Stimulated activated CD4-positive, alpha-beta T cell treated with anti-CD3 and anti-CD28 coated beads, Interleukin-4, amount 100 ng/mL, for 48 hours (primary cell): Measurements from ENCODE around the gene FRAS1.
"Not testable (repeated sequence)": the region's sequence is repeated elsewhere in the genome, so short reads cannot be mapped to it uniquely, and the experiment has no call there.

ENCODE experiments used
- DNase-seq, 2 donors: peaks; one replicate each; pipeline ENCODE4 v3.0.0-alpha.2; 2020; ENCODE audit warnings: low read depth in 2 of 2

Gene FRAS1

GRCh38 chr4:78325271-78326157 lies 268.4 kb downstream of the FRAS1 start:
- DNase-seq: no peak

GRCh38 chr4:78328591-78328990 lies 271.5 kb downstream of the FRAS1 start:
- DNase-seq: not testable (repeated sequence)

- no peak for DNase-seq
These were observed 274.1 kb downstream of the FRAS1 start for GRCh38 chr4:78331186-78331585.

- no peak for DNase-seq
These were observed 274.8 kb downstream of the FRAS1 start for GRCh38 chr4:78331965-78332364.

- DNase-seq: no peak
These were observed 275.9 kb downstream of the FRAS1 start for GRCh38 chr4:78332976-78333375.

- no peak for DNase-seq
These were observed 279.2 kb downstream of the FRAS1 start for GRCh38 chr4:78336093-78336943.

- no peak for DNase-seq
These were observed 280.3 kb downstream of the FRAS1 start for GRCh38 chr4:78337244-78338020.

GRCh38 chr4:78342125-78342524 lies 285.0 kb downstream of the FRAS1 start:
- DNase-seq: no peak

- DNase-seq: no peak
These were observed 286.6 kb downstream of the FRAS1 start for GRCh38 chr4:78343682-78344081.

GRCh38 chr4:78345237-78345636 lies 288.1 kb downstream of the FRAS1 start:
- no peak for DNase-seq

GRCh38 chr4:78346222-78346621 lies 289.1 kb downstream of the FRAS1 start:
- no peak for DNase-seq

- DNase-seq: no peak
These were observed 290.4 kb downstream of the FRAS1 start for GRCh38 chr4:78347527-78347926.

GRCh38 chr4:78353921-78354320 lies 296.8 kb downstream of the FRAS1 start:
- no peak for DNase-seq

- DNase-seq: no peak
These were observed 297.7 kb downstream of the FRAS1 start for GRCh38 chr4:78354782-78355181.

- no peak for DNase-seq
These were observed 298.2 kb downstream of the FRAS1 start for GRCh38 chr4:78355306-78355705.

GRCh38 chr4:78356251-78356786 lies 299.2 kb downstream of the FRAS1 start:
- DNase-seq: no peak

- DNase-seq: no peak
These were observed 300.0 kb downstream of the FRAS1 start for GRCh38 chr4:78357122-78357521.

GRCh38 chr4:78360466-78360865 lies 303.3 kb downstream of the FRAS1 start:
- DNase-seq: no peak

- no peak for DNase-seq
These were observed 304.5 kb downstream of the FRAS1 start for GRCh38 chr4:78361621-78362120.

- no peak for DNase-seq
These were observed 305.2 kb downstream of the FRAS1 start for GRCh38 chr4:78362310-78362709.

GRCh38 chr4:78363031-78363570 lies 306.0 kb downstream of the FRAS1 start:
- no peak for DNase-seq
